ENCODE results near the gene KIF2A. TPM values are rescaled to one million over a fixed set of nuclear protein-coding genes. Genes with fewer than 3 reads are reported as not detected.

Gene KIF2A
- total and polyA plus RNA-seq, 2 of the 8 experiments (the other 6 are each of a cell fraction or from before 2014, with no cell fraction given), result 18.4 to 97.1 TPM

DNA sequence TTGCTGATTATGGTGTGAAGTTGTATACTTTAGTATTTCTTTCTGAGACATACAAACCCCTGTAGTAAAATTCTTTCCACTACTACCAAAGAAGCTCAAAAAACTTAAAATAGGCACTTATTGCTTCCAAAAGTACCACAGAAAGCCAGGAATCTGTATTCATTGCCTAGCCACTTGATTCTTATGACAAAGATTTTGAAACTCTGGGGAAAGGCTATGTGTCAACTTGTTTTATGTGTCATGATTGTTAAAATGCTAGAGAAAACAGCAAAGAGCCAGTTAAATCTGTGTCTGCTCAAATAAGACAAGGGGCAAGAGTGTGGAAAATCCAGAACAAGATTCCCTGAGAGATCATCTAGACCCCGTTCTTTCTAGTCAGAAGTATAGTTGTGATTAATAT lies 6.0 kb downstream of the KIF2A start (continued):
- TF ChIP-seq USF2 (IDR thresholded peaks at IDR 0.05; ENCODE audit: low read length) (no peak), SP4 (IDR thresholded peaks at IDR 0.05; ENCODE audit: low read length) (no peak), YY1 (IDR thresholded peaks at IDR 0.05; ENCODE audit: low read depth, low read length) (no peak), SIX5 (IDR thresholded peaks at IDR 0.05; ENCODE audit: low read depth, low read length) (no peak), CEBPB (IDR thresholded peaks at IDR 0.05; ENCODE audit: low read depth, low read length) (no peak), RFX5 (IDR thresholded peaks at IDR 0.05; ENCODE audit: borderline replicate concordance, low read depth, low read length) (no peak), SP1 (IDR thresholded peaks at IDR 0.05; ENCODE audit: low read depth, low read length) (no peak), GTF2F1 (IDR thresholded peaks at IDR 0.05; ENCODE audit: borderline replicate concordance, low read depth, low read length) (no peak)

All from H1 (cell line).